ENCODE results near the gene CHPF2.

The CHPF2 gene

DNA sequence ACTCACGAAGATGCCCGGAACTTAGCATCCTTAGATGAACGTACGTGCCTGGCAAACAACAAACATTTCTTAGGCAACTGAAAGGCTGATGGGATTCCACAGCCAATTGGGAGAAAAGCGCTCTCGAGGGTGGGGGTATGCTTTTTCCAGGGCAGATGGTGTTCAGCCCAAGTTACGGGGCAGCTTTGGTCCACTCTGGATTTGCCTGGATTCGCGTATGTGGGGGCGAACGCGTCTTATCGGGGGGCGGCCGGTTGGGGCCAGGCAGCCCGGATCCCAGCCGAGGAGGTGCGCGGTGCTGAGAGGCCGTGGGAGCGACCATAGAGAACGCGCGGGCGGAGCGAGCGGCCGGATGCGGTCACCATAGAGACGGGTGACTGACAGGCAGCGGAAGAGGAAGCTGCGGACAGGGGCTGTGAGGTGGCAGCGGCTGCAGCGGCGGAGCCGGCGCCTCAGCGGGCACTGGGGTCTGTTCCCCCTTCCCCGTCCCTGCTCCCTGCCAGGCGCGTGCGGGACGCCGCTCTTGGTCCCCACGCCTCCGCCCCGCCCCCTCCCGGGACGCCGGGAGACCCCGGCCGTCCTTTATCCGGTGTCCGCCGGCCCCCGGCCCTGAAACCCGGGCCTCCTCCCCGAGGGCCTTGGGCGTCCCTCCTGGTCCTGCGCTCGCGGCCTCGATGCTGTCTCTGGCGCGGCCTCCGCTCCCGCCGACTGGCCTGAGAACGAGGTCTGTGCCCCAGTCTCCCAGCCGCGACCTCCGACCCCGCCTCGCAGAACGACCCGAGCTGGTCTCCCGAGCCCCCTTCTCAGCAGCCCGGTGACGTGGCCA lies at the start of gene CHPF2:
Gene CHPF2 (plus strand): TSS at position 393 of the 826 bp plus-strand sequence. CDS start 1,529 bp downstream, outside the sequence.
- peak; percentile 94 for DNase-seq
- in situ Hi-C loops (cut with HindIII; ENCODE audit: low pct_ligation_motif_present, low pct_unique_long_range_greater_than_20kb, low sequenced_read_pairs) = no loop called here

DNA sequence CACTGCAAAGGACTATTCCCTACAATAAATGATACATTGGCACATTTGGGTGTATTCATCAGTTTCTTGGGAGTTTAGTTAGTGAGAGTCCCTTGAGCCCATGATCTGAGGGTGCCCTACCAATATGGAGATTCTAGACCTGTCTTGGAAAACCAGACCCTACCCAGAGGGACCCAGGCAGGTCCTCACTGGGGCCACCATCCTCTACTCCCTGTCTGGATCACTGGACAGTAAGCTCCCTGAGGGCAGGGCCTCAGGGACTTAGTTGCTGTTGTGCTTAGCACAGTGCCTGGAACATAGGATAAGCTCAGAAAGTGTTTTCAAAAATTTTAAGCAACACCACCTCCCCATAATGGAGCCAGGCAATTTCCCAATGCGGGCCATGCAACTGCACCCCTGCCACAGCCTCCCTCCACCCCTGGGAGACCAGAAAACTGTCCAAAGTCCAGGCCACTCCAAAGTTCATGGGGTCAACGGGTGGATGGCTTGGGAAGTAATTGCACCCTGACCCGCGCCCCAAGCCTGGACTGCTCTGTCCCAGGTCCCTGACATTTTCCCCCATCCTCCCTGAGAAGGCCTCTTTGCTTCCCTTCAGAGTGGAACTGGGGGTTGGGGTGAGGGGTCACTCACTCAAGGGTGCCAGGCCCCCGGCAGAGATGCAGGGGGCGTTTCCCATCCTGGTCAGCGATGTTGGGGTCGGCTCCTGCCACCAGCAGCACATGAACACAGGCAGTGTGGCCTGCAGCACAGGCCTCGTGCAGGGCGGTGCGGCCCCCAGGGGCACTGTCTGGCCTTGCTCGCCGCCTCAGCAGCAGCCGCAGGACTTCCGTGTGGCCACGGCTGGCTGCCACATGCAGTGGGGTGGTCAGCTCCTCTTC lies 46.3 kb upstream of the CHPF2 start:
- in situ Hi-C loops (cut with HindIII; ENCODE audit: low pct_ligation_motif_present, low pct_unique_long_range_greater_than_20kb, low sequenced_read_pairs) = no loop called here
- no peak for DNase-seq

- in situ Hi-C loops (cut with HindIII; ENCODE audit: low pct_ligation_motif_present, low pct_unique_long_range_greater_than_20kb, low sequenced_read_pairs) = no loop called here
- no peak for DNase-seq
Observed at GRCh38 chr7:151186640-151187408, 45.5 kb upstream of the CHPF2 start, which contains the start of gene ASB10. Gene ASB10 (minus strand): TSS chr7:151187250. CDS start chr7:151187130, 120 bp downstream.

GRCh38 chr7:151187409-151188251 lies 44.7 kb upstream of the CHPF2 start:
- in situ Hi-C loops (cut with HindIII; ENCODE audit: low pct_ligation_motif_present, low pct_unique_long_range_greater_than_20kb, low sequenced_read_pairs) = no loop called here
- DNase-seq = no peak

GRCh38 chr7:151188252-151188542 lies 44.1 kb upstream of the CHPF2 start:
- in situ Hi-C loops (cut with HindIII; ENCODE audit: low pct_ligation_motif_present, low pct_unique_long_range_greater_than_20kb, low sequenced_read_pairs) = no loop called here
- DNase-seq = no peak

DNA sequence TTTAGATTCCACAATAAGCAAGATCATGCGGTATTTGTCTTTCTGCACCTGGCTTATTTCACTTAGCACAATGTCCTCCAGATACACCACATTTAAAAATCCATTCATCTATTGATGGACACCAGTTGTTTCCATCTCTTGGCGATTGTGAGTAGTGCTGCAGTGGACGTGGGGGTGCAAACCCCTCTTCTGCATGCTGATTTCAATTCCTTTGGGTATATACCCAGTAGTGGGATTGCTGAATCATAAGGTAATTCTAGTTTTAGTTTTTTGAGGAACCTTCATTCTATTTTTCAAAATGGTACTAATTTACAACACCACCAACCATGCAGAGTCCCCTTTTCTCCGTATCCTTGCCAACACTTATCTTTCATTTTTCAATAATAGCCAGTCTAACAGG lies 43.2 kb upstream of the CHPF2 start:
- DNase-seq = no peak
- in situ Hi-C loops (cut with HindIII; ENCODE audit: low pct_ligation_motif_present, low pct_unique_long_range_greater_than_20kb, low sequenced_read_pairs) = no loop called here

DNA sequence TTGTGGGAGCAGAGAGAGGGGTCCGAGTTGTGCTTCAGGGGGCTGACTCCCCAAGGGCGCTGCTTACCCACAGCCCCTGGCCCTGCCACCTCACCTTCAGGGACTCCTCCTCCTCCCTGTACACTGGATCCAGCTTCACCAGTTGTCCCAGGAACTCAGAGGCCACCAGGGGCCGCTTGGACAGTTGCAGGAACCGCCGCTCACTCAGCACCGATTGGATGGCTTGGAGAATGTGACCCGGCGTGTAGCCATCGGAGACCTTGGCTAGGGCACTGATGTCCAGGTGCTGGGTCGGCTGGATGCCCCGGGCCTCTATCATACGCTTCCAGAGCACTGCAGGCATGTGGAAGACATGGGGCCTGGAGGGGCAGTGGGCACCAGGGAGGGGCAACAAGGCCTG lies 40.7 kb upstream of the CHPF2 start:
- DNase-seq = no peak
- in situ Hi-C loops (cut with HindIII; ENCODE audit: low pct_ligation_motif_present, low pct_unique_long_range_greater_than_20kb, low sequenced_read_pairs) = no loop called here

DNA sequence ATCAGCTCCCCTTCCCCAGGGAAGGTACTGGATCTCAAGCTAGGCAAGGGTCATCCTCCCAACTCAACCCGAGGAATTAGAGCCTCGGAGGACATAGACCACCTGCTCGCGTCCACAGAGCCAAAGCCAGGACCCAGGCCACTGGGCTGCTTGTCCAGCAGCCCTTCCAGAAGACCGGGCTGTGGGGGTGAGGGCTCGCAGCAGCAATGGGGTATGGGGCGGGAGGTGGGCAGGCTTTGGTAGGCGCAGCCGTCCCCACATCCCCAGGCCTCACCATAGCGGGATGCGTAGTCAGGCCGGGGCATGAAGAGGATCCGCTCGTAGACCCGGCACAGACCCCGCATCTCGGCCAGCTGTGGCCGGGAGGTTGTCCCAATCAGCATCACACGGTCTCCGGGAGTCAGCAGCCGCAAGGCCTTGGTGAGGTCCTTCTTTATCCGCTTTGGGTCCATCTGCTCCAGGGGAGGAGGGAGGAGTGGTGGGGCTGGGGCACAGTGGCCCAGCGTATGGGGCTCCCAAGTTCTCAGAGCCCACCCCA lies 40.2 kb upstream of the CHPF2 start:
- no peak for DNase-seq
- in situ Hi-C loops (cut with HindIII; ENCODE audit: low pct_ligation_motif_present, low pct_unique_long_range_greater_than_20kb, low sequenced_read_pairs) = no loop called here

DNA sequence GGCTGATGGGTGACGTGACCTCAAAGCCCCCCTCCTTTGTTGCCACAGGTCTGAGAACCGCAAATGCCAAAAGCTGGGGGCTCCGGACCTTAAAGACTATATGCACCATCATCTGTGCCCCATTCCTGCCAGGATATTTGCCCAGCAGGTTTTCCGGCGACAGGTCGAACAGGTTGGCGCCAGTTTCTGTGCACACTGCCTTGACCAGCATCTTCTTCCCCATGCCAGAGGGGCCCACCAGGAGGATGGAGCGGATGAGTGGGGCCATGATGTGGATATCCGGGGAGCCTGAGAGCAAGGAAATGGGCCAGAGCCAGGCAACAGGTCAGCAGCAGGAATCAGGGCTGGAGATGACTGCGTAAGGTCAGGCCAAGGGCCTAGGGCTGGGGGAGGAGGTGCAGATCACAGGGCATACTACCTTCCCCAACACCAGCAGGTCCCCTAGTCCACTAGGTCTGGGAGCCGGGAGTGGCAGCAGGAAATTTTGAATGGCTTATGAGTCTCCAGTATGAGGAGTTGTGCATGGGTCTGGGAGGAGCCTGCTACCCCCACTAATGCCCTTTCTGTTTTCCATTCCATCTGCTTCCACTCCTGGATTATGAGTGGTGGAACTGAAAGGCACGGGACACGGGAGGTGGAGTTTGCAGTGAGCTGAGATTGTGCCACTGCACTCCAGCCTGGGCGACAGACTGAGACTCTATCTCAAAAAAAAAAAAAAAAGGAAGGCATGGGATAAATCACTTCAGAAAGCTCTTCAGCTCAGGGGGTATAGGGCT lies 38.9 kb upstream of the CHPF2 start:
- DNase-seq = no peak
- in situ Hi-C loops (cut with HindIII; ENCODE audit: low pct_ligation_motif_present, low pct_unique_long_range_greater_than_20kb, low sequenced_read_pairs) = no loop called here

- DNase-seq = no peak
- in situ Hi-C loops (cut with HindIII; ENCODE audit: low pct_ligation_motif_present, low pct_unique_long_range_greater_than_20kb, low sequenced_read_pairs) = no loop called here
Observed at GRCh38 chr7:151194188-151194587, 38.1 kb upstream of the CHPF2 start.

DNA sequence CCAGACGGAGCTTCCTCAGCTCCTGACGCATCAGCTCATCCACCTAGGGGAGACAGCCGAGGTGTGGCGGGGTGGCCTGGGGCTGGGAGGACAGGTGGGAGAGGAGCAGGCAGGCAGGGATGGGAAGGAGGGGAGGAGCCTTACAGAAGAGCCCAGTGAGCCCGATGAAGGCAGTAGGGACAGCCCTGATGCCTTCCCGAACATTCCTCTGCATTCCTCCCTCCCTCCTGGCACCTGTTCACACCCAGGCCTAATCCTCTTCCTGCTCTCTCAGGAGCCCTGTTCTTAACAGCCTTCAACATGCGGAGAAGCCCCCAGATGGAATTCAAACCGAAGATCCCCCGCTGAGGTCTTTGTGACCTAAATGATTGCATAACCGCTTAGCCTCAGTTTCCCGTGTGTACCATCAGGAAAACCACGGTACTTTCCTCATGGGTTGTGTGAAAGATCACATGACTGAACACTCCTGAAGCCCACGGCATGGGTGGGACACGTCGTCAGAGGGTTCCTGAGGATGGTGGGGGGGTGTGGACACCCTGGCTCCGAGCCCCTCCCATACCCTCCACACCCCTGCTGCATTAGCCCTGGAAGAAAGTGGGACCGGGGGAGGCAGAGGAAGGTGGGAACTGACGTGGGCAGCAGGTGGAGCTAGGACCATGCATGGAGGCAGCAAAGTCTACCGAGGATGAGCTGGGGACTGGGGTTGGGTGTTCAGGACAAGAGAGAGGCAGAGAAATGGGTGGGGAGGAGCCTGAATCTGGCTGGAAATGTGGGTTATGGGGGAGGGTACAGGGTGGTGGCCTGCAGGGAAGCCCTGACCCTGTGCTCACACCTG lies 36.5 kb upstream of the CHPF2 start:
- no peak for DNase-seq
- in situ Hi-C loops (cut with HindIII; ENCODE audit: low pct_ligation_motif_present, low pct_unique_long_range_greater_than_20kb, low sequenced_read_pairs) = no loop called here

DNA sequence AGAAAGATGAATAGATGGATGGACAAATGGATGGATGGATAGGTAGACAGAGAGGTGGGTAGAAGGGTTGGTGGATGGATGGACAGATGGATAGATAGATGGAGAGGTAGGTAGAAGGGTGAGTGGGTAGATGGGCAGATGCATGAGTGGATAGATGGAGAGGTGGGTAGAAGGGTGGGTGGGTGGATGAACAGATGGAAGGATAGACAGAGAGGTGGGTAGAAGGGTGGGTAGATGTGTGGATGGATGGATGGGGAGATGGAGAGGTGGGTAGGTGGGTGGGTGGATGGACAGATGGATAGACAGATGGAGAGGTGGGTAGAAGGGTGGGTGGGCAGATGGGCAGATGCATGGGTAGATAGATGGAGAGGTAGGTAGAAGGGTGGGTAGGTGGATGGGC lies 34.4 kb upstream of the CHPF2 start:
- no peak for DNase-seq
- in situ Hi-C loops (cut with HindIII; ENCODE audit: low pct_ligation_motif_present, low pct_unique_long_range_greater_than_20kb, low sequenced_read_pairs) = no loop called here

DNA sequence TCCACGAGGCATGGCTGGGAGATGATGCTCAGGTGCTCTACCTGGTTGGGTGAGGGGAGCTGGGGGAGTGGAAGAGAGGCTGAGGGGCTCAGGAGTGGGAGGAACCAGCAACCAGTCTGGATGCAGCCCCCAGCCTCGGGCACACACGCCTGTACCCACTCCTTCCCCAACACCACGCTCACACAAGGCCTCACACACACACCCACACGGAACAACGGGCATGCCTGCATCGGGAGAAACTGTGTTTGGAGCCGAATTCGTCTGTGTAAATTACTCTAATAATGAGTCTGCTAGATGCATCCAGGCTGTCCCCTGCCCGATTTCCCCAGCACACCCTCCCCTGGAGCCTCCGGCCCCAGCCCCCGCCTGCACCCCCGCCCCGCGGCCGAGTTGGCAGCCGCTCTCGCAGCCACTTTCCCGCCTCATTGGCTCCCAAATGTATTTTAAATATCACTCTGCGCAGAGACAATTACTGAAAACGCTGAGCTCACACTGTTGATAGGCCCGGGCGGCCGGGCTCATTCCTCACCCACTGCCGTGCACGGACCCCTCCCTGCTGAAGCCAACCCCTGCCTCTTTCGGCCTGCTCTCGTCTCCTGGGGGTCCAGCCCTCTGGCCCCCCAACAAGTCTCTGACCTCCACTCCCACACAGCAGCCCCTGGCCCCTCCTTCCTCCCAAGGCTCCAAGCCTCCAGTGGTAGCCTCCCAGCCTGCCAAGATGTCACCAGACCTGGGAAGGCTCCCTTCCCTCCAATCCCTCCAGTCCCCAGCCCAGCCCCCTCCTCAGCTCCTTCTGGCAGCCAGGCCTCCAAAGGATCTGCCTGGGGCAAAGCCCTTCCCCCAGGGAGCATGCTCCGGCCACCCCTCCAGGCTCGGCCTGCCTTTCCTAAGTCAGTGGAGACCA lies 33.1 kb upstream of the CHPF2 start:
- no peak for DNase-seq
- in situ Hi-C loops (cut with HindIII; ENCODE audit: low pct_ligation_motif_present, low pct_unique_long_range_greater_than_20kb, low sequenced_read_pairs) = no loop called here

DNA sequence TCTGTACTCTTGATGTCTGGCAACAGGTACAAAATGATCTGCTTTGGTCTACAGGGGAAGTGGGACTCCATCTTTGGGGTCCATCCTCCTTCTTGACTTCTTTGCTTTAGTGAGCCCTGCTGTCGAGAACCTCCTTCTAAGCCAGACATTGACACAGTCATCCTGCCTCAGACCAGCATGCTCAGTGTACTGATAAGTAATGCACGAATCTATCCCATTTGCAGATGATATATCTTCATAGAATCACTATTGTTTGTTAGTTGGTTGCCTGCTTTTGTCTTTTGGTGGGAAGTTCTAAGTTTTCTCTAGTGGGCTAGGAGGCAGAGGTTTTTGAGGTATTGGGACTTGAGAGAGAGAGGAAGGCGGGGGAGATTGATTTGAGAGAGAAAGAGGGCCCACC lies 30.9 kb upstream of the CHPF2 start:
- DNase-seq = no peak
- in situ Hi-C loops (cut with HindIII; ENCODE audit: low pct_ligation_motif_present, low pct_unique_long_range_greater_than_20kb, low sequenced_read_pairs) = no loop called here

- in situ Hi-C loops (cut with HindIII; ENCODE audit: low pct_ligation_motif_present, low pct_unique_long_range_greater_than_20kb, low sequenced_read_pairs) = no loop called here
- no peak for DNase-seq
Observed at GRCh38 chr7:151201751-151202150, 30.5 kb upstream of the CHPF2 start.

GRCh38 chr7:151202836-151203235 lies 29.4 kb upstream of the CHPF2 start:
- DNase-seq = no peak
- in situ Hi-C loops (cut with HindIII; ENCODE audit: low pct_ligation_motif_present, low pct_unique_long_range_greater_than_20kb, low sequenced_read_pairs) = no loop called here
